GM18517 (cell line): ENCODE results near the gene FBXO4.
"Not testable (repeated sequence)": the region's sequence is repeated elsewhere in the genome, so short reads cannot be mapped to it uniquely, and the experiment has no call there.

Source experiments
- ATAC-seq: cut with Tn5 transposase; IDR thresholded peaks from one replicate; pipeline ENCODE4 v1.9.1; 2021; ENCODE audit warnings: mild to moderate bottlenecking, moderate library complexity; ENCODE audit not compliant: unreplicated experiment

FBXO4 gene

GRCh38 chr5:41978676-41979075 is 53.6 kb downstream of the FBXO4 start:
- ATAC-seq = no peak

- ATAC-seq = no peak
Measured at GRCh38 chr5:41980396-41980795, 55.3 kb downstream of the FBXO4 start.

DNA sequence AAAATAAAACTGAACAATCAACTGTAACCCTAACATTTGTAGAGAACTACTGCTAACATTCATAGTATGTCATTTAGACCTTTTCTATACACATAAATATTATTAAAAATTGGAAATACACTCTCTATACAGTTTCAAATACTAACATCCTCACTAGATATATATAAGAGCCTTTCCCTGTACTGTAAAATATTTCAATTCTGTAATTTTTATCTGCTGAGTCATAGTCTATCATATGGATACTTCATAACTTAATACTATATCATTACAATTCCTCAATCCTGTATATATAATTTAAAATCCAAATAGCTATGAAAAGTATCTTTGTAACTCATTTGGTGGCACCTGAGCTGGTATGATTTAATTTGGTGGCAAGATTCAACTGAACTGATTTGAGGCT is 55.8 kb downstream of the FBXO4 start:
- ATAC-seq = no peak

DNA sequence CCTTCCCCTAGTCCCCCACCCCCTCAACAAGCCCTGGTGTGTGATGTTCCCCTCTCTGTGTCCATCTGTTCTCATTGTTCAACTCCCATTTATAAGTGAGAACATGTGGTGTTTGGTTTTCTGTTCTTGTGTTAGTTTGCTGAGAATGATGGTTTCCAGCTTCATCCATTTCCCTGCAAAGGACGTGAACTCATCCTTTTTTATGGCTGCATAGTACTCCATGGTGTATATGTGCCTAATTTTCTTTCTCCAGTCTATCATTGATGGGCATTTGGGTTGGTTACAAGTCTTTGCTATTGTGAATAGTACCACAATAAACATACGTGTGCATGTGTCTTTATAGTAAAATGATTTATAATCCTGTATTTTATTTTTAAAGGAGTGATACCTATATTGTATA is 57.8 kb downstream of the FBXO4 start:
- not testable (repeated sequence) for ATAC-seq

DNA sequence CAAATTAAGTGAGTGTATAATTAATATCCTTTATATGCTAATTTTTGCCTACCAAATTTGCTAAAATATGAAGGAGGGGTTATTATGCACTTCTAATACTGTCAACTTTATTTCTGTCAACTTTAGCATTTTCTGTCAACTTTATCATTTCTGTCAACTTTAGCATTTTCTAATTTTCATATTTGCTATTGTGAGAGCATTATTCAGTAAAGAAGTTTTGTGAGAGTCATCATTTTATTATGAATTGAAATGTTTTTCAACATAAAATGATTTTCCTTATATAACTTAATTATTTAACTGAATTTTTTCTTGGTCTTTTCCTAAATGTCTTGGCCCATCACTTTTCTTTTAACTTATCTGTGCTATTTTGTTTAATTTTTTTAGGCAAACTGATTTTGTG is 58.2 kb downstream of the FBXO4 start:
- no peak for ATAC-seq

DNA sequence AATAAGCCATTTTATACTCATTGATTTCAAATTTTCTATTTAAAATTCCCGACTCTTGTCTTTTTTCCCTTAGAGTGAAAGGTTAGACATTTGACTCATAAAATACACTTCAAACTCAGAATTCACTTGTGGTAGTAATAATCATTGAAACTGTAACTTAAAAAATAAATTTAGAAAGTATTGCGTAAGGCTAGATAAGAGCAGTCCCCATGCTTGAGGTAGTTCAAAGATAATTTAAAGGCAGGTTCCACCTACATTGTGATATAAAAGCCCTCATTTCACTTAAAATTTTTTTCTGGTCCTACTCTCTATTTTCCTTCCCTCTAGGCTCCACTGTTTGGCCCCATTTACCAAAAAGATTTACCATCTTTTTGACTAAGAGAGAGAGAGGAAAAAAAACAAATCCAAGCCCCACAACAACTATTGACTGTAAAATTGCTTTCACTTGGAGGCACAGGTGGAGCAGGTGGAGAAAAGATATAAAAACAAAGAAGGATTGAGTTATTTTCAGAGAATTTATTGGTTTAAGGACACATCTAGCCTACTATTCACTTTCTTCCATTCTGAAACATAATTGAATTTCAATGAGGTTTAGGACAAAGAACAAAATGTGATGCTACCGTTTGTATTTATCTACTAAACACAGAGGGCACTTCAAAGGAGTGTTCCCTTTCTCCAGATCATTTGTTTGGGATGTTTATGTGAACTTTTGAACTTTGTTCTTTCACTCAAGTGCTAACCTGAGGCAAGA is 61.0 kb downstream of the FBXO4 start:
- ATAC-seq = no peak
